Ovary (tissue), 3 donors: ENCODE results near the gene KRTAP5-5.

ENCODE experiments used
- POLR2A ChIP-seq: fragments of 450-650 bp; IDR thresholded peaks from one replicate; pipeline ENCODE4 v1.6.1; 2017; ENCODE audit warnings: antibody characterized with exemption, mild to moderate bottlenecking, moderate library complexity
- TF ChIP-seq, protein P1 (sequence below), 3 donors: fragments of 450-650 bp in 2 of 3; fragments of 200-600 bp in 1 of 3; IDR thresholded peaks; one replicate each; pipeline versions ENCODE4 v1.5.1 to v1.8.0; 2016 to 2022; ENCODE audit warnings: antibody characterized with exemption in 3 of 3, mild to moderate bottlenecking in 1 of 3
- donor health status: DM: no; HTN: no; CAD: no.

DNA sequence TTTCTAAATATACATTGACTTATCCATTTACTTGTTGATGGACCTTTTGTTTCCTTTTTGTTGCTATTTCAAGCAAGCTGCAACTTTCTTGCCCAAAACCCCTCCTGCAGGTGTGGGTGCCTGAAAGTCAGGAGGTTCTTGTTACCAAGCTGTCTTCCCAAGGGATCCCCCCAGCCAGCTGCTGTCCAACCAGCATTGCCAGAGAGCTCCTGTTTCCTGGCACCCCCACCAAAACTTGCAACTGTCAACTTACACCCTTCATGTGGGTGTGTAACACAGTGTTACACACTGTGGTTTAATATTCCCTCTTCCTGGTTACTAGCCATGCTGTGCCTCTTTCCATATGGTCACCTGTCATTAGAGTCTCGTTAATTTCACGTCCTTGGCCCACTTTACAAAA is 42.9 kb upstream of the KRTAP5-5 start:
- TF ChIP-seq, protein P1, sequence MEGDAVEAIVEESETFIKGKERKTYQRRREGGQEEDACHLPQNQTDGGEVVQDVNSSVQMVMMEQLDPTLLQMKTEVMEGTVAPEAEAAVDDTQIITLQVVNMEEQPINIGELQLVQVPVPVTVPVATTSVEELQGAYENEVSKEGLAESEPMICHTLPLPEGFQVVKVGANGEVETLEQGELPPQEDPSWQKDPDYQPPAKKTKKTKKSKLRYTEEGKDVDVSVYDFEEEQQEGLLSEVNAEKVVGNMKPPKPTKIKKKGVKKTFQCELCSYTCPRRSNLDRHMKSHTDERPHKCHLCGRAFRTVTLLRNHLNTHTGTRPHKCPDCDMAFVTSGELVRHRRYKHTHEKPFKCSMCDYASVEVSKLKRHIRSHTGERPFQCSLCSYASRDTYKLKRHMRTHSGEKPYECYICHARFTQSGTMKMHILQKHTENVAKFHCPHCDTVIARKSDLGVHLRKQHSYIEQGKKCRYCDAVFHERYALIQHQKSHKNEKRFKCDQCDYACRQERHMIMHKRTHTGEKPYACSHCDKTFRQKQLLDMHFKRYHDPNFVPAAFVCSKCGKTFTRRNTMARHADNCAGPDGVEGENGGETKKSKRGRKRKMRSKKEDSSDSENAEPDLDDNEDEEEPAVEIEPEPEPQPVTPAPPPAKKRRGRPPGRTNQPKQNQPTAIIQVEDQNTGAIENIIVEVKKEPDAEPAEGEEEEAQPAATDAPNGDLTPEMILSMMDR (IDR thresholded peaks at IDR 0.05), result no peak
- no peak for TF ChIP-seq POLR2A
